ENCODE results near the gene TBK1. TPM values are rescaled to one million over a fixed set of nuclear protein-coding genes. Genes with fewer than 3 reads are reported as not detected.

The TBK1 gene
- total RNA-seq, 1 experiment from 2014 or later, result 15.9 TPM

DNA sequence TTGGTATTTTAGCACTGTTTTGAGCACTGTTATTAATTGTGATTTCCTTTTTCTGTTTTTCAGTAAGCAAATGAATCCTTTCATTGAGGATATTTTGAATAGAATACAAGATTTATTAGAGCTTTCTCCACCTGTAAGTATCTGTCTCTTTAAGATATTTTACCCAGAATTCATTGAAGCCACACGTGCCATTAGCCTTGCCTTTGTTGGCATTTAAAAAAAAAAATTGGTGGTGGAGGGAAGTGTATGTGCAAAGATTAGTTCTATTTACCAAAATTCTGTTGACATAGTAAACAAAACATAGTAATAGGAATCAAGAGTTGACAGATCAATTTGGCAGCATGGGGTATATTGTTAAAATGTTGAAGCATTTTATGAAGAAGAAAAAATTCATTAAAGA lies 23.9 kb upstream of the TBK1 start:
- no peaks in the 10 kb centered on the region for H3K4me1 Mint-ChIP-seq
- POLR2A ChIA-PET, result no interaction called here
- CTCF ChIA-PET, result no interaction called here
- H3K27me3 Mint-ChIP-seq (ENCODE audit: low read depth), result no peaks in the 10 kb centered on the region
- H3K27ac Mint-ChIP-seq, result no peak overlapping the region
- TF ChIP-seq JAZF1 (CRISPR knock-in tag; IDR thresholded peaks at IDR 0.05) (no peak), ELF4 (CRISPR knock-in tag; IDR thresholded peaks at IDR 0.05; ENCODE audit: low read depth) (no peak), USF1 (CRISPR knock-in tag; IDR thresholded peaks at IDR 0.05) (no peak), EMX1 (CRISPR knock-in tag; IDR thresholded peaks at IDR 0.05) (no peak), RELA (CRISPR knock-in tag; IDR thresholded peaks at IDR 0.05; ENCODE audit: borderline replicate concordance) (no peak), TP53 (CRISPR knock-in tag; IDR thresholded peaks at IDR 0.05) (no peak), IRF2 (CRISPR knock-in tag; IDR thresholded peaks at IDR 0.05; ENCODE audit: borderline replicate concordance, low read depth) (no peak), CREB1 (CRISPR knock-in tag; IDR thresholded peaks at IDR 0.05) (no peak), ZNF396 (CRISPR knock-in tag; IDR thresholded peaks at IDR 0.05; ENCODE audit: borderline replicate concordance) (no peak)
- TF ChIP-seq, protein P1, sequence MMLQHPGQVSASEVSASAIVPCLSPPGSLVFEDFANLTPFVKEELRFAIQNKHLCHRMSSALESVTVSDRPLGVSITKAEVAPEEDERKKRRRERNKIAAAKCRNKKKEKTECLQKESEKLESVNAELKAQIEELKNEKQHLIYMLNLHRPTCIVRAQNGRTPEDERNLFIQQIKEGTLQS (CRISPR knock-in tag; conservative IDR thresholded peaks at IDR 0.05), result no peak
- TF ChIP-seq, protein P2, sequence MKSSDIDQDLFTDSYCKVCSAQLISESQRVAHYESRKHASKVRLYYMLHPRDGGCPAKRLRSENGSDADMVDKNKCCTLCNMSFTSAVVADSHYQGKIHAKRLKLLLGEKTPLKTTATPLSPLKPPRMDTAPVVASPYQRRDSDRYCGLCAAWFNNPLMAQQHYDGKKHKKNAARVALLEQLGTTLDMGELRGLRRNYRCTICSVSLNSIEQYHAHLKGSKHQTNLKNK (CRISPR knock-in tag; IDR thresholded peaks at IDR 0.05), result no peak
- no peak for ATAC-seq
- H3K36me3 Mint-ChIP-seq, result peaks cover 88% of the 10 kb centered on the region
- no peak overlapping the region for H3K4me3 Mint-ChIP-seq
- H3K9me3 Mint-ChIP-seq, result no peaks in the 10 kb centered on the region
- no peak for DNase-seq (ENCODE audit: low spot score)

DNA sequence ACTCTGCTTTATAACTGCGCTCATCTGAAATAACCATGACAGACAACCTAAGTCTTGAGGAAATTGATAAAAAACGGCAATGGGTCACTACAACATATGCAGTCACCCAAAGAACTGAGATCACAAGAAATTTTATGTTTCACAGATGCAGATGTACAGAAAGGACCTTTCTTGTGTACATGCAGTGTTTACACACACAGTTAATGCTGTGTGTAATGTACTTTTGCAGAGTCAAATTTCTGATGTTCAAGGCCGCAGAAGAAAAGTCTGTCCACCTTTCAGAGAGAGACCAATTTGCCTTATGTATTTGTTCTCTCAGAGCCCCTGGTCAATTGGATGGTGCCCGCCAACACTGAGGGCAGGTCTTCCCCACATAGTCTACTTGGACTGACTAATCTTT lies 23.0 kb upstream of the TBK1 start:
- no peaks in the 10 kb centered on the region for H3K4me1 Mint-ChIP-seq
- H3K27ac Mint-ChIP-seq, result no peak overlapping the region
- H3K27me3 Mint-ChIP-seq (ENCODE audit: low read depth), result no peaks in the 10 kb centered on the region
- no peak for ATAC-seq
- DNase-seq (ENCODE audit: low spot score), result no peak
- CTCF ChIA-PET, result no interaction called here
- peaks cover 89% of the 10 kb centered on the region for H3K36me3 Mint-ChIP-seq
- H3K9me3 Mint-ChIP-seq, result no peaks in the 10 kb centered on the region
- POLR2A ChIA-PET, result interaction anchor here (0.8 kb wide), 1 partner anchor 22 kb away, joined by 3 read pairs; no protein-coding TSS in a partner anchor
- H3K4me3 Mint-ChIP-seq, result no peak overlapping the region
- TF ChIP-seq, protein P3, sequence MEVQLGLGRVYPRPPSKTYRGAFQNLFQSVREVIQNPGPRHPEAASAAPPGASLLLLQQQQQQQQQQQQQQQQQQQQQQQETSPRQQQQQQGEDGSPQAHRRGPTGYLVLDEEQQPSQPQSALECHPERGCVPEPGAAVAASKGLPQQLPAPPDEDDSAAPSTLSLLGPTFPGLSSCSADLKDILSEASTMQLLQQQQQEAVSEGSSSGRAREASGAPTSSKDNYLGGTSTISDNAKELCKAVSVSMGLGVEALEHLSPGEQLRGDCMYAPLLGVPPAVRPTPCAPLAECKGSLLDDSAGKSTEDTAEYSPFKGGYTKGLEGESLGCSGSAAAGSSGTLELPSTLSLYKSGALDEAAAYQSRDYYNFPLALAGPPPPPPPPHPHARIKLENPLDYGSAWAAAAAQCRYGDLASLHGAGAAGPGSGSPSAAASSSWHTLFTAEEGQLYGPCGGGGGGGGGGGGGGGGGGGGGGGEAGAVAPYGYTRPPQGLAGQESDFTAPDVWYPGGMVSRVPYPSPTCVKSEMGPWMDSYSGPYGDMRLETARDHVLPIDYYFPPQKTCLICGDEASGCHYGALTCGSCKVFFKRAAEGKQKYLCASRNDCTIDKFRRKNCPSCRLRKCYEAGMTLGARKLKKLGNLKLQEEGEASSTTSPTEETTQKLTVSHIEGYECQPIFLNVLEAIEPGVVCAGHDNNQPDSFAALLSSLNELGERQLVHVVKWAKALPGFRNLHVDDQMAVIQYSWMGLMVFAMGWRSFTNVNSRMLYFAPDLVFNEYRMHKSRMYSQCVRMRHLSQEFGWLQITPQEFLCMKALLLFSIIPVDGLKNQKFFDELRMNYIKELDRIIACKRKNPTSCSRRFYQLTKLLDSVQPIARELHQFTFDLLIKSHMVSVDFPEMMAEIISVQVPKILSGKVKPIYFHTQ (CRISPR knock-in tag; IDR thresholded peaks at IDR 0.05), result no peak
- TF ChIP-seq ZNF263 (CRISPR knock-in tag; IDR thresholded peaks at IDR 0.05; ENCODE audit: low read depth) (no peak), ETV6 (CRISPR knock-in tag; IDR thresholded peaks at IDR 0.05) (no peak), SMAD4 (CRISPR knock-in tag; IDR thresholded peaks at IDR 0.05) (no peak), ZNF219 (CRISPR knock-in tag; IDR thresholded peaks at IDR 0.05; ENCODE audit: borderline replicate concordance) (no peak), NFYB (CRISPR knock-in tag; conservative IDR thresholded peaks at IDR 0.05; ENCODE audit: low read depth) (no peak), CDX4 (CRISPR knock-in tag; IDR thresholded peaks at IDR 0.05; ENCODE audit: borderline replicate concordance) (no peak), IRF2 (CRISPR knock-in tag; IDR thresholded peaks at IDR 0.05; ENCODE audit: borderline replicate concordance, low read depth) (no peak), GTF2I (CRISPR knock-in tag; conservative IDR thresholded peaks at IDR 0.05) (no peak), IRF1 (CRISPR knock-in tag; IDR thresholded peaks at IDR 0.05) (no peak), ELF4 (CRISPR knock-in tag; IDR thresholded peaks at IDR 0.05; ENCODE audit: low read depth) (no peak), SMAD3 (CRISPR knock-in tag; IDR thresholded peaks at IDR 0.05; ENCODE audit: borderline replicate concordance) (no peak)
- TF ChIP-seq, protein P4, sequence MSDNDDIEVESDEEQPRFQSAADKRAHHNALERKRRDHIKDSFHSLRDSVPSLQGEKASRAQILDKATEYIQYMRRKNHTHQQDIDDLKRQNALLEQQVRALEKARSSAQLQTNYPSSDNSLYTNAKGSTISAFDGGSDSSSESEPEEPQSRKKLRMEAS (CRISPR knock-in tag; IDR thresholded peaks at IDR 0.05), result no peak
- TF ChIP-seq, protein P5, sequence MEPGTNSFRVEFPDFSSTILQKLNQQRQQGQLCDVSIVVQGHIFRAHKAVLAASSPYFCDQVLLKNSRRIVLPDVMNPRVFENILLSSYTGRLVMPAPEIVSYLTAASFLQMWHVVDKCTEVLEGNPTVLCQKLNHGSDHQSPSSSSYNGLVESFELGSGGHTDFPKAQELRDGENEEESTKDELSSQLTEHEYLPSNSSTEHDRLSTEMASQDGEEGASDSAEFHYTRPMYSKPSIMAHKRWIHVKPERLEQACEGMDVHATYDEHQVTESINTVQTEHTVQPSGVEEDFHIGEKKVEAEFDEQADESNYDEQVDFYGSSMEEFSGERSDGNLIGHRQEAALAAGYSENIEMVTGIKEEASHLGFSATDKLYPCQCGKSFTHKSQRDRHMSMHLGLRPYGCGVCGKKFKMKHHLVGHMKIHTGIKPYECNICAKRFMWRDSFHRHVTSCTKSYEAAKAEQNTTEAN (CRISPR knock-in tag; IDR thresholded peaks at IDR 0.05), result no peak
- TF ChIP-seq, protein P6, sequence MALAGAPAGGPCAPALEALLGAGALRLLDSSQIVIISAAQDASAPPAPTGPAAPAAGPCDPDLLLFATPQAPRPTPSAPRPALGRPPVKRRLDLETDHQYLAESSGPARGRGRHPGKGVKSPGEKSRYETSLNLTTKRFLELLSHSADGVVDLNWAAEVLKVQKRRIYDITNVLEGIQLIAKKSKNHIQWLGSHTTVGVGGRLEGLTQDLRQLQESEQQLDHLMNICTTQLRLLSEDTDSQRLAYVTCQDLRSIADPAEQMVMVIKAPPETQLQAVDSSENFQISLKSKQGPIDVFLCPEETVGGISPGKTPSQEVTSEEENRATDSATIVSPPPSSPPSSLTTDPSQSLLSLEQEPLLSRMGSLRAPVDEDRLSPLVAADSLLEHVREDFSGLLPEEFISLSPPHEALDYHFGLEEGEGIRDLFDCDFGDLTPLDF (CRISPR knock-in tag; IDR thresholded peaks at IDR 0.05), result no peak
